GM18508 (cell line): ENCODE data around the gene GLIPR1L2.
"Not testable (repeated sequence)": the region's sequence is repeated elsewhere in the genome, so short reads cannot be mapped to it uniquely, and the experiment has no call there.

Experiments
- ATAC-seq: cut with Tn5 transposase; IDR thresholded peaks from one replicate; pipeline ENCODE4 v1.9.1; 2021; ENCODE audit warnings: moderate number of reproducible peaks; ENCODE audit not compliant: insufficient read depth, unreplicated experiment

Gene GLIPR1L2

DNA sequence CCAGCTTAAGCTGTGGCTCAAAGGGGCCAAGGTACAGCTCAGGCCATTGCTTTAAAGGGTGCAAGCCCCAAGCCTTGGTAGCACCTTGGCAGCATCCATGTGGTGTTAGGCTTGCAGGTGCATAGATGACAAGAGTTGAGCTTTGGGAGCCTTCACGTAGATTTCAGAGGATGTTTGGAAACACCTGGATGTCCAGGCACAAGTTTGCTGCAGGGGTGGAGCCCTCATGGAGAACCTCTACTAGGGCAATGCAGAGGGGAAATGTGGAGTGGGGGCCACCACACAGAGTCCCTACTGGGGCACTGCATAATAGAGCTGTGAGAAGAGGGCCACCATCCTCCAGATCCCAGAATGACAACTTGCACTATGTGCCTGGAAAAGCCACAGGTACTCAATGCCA lies 37.9 kb downstream of the GLIPR1L2 start:
- ATAC-seq = no peak

DNA sequence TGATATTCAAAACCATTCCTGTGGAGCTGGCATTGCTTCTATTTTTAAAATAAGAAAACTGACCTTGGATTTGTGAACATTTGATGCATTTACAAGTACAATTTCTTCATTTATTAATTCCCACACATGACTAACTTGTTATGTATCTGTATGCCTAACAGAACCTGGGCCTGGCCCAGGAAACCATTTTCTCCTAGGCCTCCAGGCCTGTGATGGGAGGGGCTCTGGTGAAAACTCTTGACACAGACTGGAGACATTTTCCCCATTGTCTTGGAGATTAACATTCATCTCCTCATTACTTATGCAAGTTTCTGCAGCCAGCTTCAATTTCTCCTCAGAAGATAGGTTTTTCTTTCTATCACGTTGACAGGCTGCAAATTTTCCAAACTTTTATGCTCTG lies 42.0 kb downstream of the GLIPR1L2 start:
- no peak for ATAC-seq

DNA sequence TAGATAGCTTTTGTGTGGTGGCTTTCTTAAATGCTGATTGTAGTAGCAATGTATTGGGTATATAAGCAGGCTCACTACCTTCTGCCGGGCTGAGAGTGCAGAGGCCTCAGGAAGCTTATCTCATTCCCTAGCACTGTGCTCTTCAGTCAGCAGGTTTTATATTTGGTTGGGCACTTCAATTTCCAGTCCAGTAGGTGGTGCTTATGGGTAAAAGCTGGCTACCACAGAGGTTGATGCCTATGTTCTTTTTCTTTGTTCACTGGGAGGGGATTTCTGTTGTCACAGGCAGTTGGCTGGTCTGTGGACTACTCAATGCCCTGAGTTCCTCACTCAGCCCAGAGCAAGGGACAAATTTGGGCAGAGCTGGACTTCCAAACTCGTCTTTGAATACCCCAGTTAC lies 46.7 kb downstream of the GLIPR1L2 start:
- peak; percentile 64 for ATAC-seq

DNA sequence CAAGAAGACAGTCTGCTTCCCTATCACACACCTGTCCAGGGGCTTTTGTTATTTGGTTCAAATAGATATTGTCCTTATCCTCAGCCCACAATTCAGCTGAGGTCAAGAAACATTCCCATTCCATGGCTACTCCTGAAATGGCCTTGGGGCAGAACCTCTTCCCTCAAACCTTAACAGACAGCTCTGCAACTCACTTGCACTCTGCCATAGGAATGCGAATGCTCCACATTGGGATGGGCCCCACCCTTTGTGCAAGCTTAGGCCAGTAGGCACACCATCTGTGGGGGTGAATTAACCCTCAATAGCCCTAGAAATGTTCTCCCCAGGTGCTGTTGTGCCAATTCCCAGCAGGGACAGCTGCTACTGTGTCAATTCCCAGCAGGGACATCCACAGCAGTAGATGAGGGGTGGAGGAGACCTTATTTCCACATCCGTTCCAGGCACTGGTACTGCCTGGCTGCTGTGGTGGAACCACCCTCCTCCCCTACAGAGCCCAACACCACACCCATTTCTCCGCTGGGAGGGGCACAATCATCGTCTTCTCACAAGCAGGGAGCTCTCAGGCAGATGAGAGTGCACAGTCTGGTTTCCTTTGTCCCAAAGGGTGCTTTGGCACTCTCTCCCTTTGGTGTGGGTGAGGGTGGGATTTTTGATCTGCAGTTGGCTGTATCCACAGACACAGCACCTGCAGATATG lies 47.3 kb downstream of the GLIPR1L2 start:
- ATAC-seq = no peak

- no peak for ATAC-seq
Measured at GRCh38 chr12:75439048-75439447, 48.2 kb downstream of the GLIPR1L2 start.

- no peak for ATAC-seq
Measured at GRCh38 chr12:75439930-75440329, 49.0 kb downstream of the GLIPR1L2 start.

DNA sequence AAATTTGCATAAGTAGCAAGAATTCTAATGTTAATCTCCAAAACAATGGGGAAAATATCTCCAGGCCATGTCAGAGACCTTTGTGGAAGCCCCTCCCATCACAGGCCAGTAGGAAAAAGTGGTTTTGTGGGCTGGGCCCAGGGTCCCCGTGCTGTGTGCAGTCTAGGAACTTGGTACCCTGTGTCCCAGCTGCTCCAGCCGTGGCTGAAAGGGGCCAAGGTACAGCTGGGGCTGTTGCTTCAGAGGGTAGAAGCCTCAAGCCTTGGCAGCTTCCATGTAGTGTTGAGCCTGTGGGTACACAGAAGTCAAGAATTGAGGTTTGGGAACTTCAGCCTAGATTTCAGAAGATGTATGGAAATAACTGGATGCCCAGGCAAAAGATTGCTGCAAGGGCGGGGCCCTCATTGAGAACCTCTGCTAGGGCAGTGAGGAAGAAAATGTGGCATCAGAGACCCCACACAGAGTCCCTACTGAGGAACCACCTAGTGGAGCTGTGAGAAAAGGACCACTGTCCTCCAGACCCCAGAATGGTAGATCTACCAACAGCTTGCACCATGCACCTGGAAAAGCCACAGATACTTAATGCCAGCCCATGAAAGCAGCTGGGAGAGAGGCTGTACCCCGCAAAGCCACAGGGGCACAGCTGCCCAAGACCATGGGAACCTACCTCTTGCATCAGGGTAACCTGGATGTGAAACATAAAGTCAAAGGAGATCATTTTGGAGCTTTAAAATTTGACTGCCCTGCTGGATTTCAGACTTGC lies 51.0 kb downstream of the GLIPR1L2 start:
- ATAC-seq = not testable (repeated sequence)

GRCh38 chr12:75442454-75442853 lies 51.6 kb downstream of the GLIPR1L2 start:
- ATAC-seq = not testable (repeated sequence)

- no peak for ATAC-seq
Measured at GRCh38 chr12:75443709-75444108, 52.8 kb downstream of the GLIPR1L2 start.

- no peak for ATAC-seq
Measured at GRCh38 chr12:75444429-75445136, 53.7 kb downstream of the GLIPR1L2 start.

- ATAC-seq = not testable (repeated sequence)
Measured at GRCh38 chr12:75445137-75445507, 54.2 kb downstream of the GLIPR1L2 start.

- ATAC-seq = no peak
Measured at GRCh38 chr12:75446857-75447256, 56.0 kb downstream of the GLIPR1L2 start.

- no peak for ATAC-seq
Measured at GRCh38 chr12:75447691-75448393, 57.0 kb downstream of the GLIPR1L2 start.

DNA sequence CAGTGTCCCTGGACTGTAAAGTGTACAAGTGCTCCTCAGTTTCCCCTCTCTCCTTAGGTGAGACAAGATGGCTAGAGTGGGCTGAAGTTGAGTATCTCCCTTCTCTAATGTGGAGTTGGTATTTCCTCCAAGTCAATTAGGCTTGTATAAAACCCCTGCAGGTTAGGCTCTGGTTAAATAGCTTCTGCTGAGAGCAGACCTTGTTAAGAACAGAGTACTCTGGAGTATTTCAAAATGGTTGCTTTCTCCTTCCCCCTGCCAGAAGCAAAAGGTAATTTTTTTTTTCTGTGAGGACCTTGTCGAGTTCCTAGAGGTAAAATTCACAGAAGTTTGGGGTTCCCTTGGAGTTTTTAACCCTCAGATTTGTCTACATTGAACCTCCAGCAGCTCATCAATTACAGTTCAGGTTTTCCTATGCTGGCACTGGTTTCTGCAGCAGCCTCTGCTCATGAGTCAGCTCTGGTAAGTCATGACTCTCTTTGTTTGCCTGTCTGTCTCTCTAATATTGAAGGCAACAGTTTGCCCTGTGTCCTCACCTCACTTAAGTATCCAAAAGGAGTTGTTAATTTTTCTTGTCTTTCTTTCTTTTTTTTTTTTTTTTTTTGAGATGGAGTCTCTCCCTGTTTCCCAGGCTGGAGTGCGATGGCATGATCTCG lies 61.9 kb downstream of the GLIPR1L2 start:
- ATAC-seq = no peak

- ATAC-seq = no peak
Measured at GRCh38 chr12:75455839-75456238, 65.0 kb downstream of the GLIPR1L2 start.

GRCh38 chr12:75457191-75457590 lies 66.3 kb downstream of the GLIPR1L2 start:
- ATAC-seq = no peak

DNA sequence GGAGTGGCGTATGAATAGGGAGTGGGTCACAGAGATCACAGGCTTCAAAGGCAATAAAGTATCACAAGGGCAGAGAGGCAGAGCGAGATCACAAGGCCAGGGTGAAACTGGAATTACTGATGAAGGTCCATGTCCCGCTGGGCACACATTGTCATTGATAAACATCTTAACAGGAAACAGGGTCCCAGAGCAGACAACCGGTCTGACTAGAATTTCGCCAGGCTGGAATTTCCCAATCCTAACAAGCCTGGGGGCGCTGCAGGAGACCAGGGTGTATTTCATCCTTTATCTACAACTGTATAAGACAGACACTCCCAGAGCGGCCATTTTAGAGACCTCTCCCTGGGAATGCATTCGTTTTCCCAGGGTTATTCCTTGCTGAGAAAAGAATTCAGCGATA lies 67.0 kb downstream of the GLIPR1L2 start:
- ATAC-seq = not testable (repeated sequence)

- ATAC-seq = no peak
Measured at GRCh38 chr12:75459755-75460154, 68.9 kb downstream of the GLIPR1L2 start.

GRCh38 chr12:75460204-75460603 lies 69.3 kb downstream of the GLIPR1L2 start:
- ATAC-seq = no peak
